Measurements from ENCODE around the gene FSTL1. TPM values are rescaled to one million over a fixed set of nuclear protein-coding genes. Genes with fewer than 3 reads are reported as not detected.

The FSTL1 gene
- total and polyA plus RNA-seq, 2 of the 8 experiments (the other 6 are each of a cell fraction or from before 2014, with no cell fraction given), result 158 to 516 TPM

GRCh38 chr3:120415756-120416155, 35.0 kb downstream of the FSTL1 start:
- no peak overlapping the region for H2BK120ac ChIP-seq (replicated peaks; ENCODE audit: low read depth, low read length)
- DNase-seq (ENCODE audit: low read depth in 1 of 2, low spot score in 2 of 2) (no peak), FAIRE-seq (no peak)
- H3K18ac ChIP-seq (ENCODE audit: extremely low read depth, low read length), result no peak overlapping the region
- ChIA-PET POLR2A (ENCODE audit: partially characterized antibody) (interaction anchor here (0.9 to 1.3 kb wide), 2 partner anchors 10 to 23 kb away, joined by 3 read pairs; no protein-coding TSS in a partner anchor), CTCF (ENCODE audit: partially characterized antibody) (interaction anchor here (0.7 to 23.6 kb wide), 20 partner anchors 9 to 817 kb away, joined by 3 to 294 read pairs (median 10); partner anchors contain the start of genes FSTL1 and LRRC58)
- H2BK15ac ChIP-seq (ENCODE audit: low read length), result no peak overlapping the region
- 92% methylated on average over 6 of the region's 6 CpGs; no CpG with 5 or more reads in 1 of the 2 experiments for WGBS, 2 experiments (ENCODE audit: extremely low coverage in 1 of 2, insufficient coverage in 1 of 2, insufficient read length in 1 of 2, insufficient replicate concordance in 2 of 2, low coverage in 1 of 2, low lambda C conversion rate in 2 of 2, missing lambda C conversion rate in 1 of 2)
- no peak overlapping the region for H3K4me2 ChIP-seq (ENCODE audit: insufficient read depth in 1 of 2, low read depth in 2 of 2, low read length in 2 of 2)
- H3K27me3 ChIP-seq (replicated peaks in 1 of 4; ENCODE audit: control insufficient read depth in 3 of 4, extremely low read depth in 1 of 4, insufficient read depth in 3 of 4, low read length in 3 of 4), result no peaks in the 10 kb centered on the region
- H3K14ac ChIP-seq (ENCODE audit: insufficient read length), result no peak overlapping the region
- H3K27ac ChIP-seq (ENCODE audit: low read depth, low read length), result no peak overlapping the region
- no peak overlapping the region for H4K5ac ChIP-seq (ENCODE audit: insufficient read length, low read depth, low read length)
- H3K9me3 ChIP-seq (ENCODE audit: insufficient read depth in 2 of 2, low read depth in 1 of 2, low read length in 1 of 2), result peaks cover 0 to 3% of the 10 kb centered on the region in 2 experiments; a peak in 1 of 4 replicates
- H4K20me1 ChIP-seq (replicated peaks in 1 of 2; ENCODE audit: control insufficient read depth in 1 of 2, insufficient read depth in 2 of 2, low read length in 2 of 2), result peaks cover 0 to 5% of the 10 kb centered on the region in 2 experiments
- H3K56ac ChIP-seq (replicated peaks; ENCODE audit: insufficient read length, low read depth, low read length), result no peak overlapping the region
- H4K8ac ChIP-seq (ENCODE audit: extremely low read depth, insufficient read depth, low read length), result no peak overlapping the region
- no peak overlapping the region for H3K4me3 ChIP-seq (ENCODE audit: extremely low read depth in 1 of 4, insufficient read depth in 2 of 4, low read depth in 3 of 4, low read length in 4 of 4)
- H2AFZ ChIP-seq (ENCODE audit: low read length), result no peak overlapping the region
- H2BK5ac ChIP-seq (ENCODE audit: low read depth, low read length), result no peak overlapping the region
- peaks cover 0 to 13% (median 8%) of the 10 kb centered on the region in 4 experiments; a peak in 6 of 7 replicates for H3K4me1 ChIP-seq (replicated peaks in 1 of 4; ENCODE audit: control insufficient read depth in 3 of 4, insufficient read depth in 4 of 4, low read length in 3 of 4)
- H3K23ac ChIP-seq (ENCODE audit: insufficient read length), result no peak overlapping the region
- no peaks in the 10 kb centered on the region for H3K23me2 ChIP-seq (ENCODE audit: low read depth, low read length)
- no peak overlapping the region for H2AK5ac ChIP-seq (ENCODE audit: low read depth, low read length)
- H3K9ac ChIP-seq (replicated peaks in 1 of 4; ENCODE audit: extremely low read depth in 1 of 4, low read depth in 3 of 4, low read length in 3 of 4), result no peak overlapping the region
- no peak overlapping the region for H4K91ac ChIP-seq (replicated peaks; ENCODE audit: insufficient read length, low read length)
- H3K4ac ChIP-seq (replicated peaks; ENCODE audit: insufficient read length, low read depth, low read length), result no peak overlapping the region
- peaks cover 0 to 11% of the 10 kb centered on the region in 2 experiments; a peak in 1 of 4 replicates for H3K79me2 ChIP-seq (ENCODE audit: control insufficient read depth in 1 of 2, insufficient read depth in 2 of 2, low read length in 2 of 2)
- 0 out of 2 replicates have a peak, but pooled peaks cover 3% of the 10 kb centered on the region for H3K79me1 ChIP-seq (ENCODE audit: low read depth, low read length)
- H2BK20ac ChIP-seq (ENCODE audit: low read length), result no peak overlapping the region; the same call in 1 of the 2 replicates
- no peak overlapping the region for H2BK12ac ChIP-seq (ENCODE audit: low read depth, low read length)
- peaks cover 14 to 35% (median 26%) of the 10 kb centered on the region in 4 experiments for H3K36me3 ChIP-seq (ENCODE audit: control insufficient read depth in 2 of 4, insufficient read depth in 4 of 4, low read length in 3 of 4)
- TF ChIP-seq CHD1 (IDR thresholded peaks at IDR 0.05; ENCODE audit: low read depth, low read length) (no peak), ASH2L (IDR thresholded peaks at IDR 0.05; ENCODE audit: low read length) (no peak), BCL11A (IDR thresholded peaks at IDR 0.05; ENCODE audit: low read depth in 2 of 2, low read length in 2 of 2) (no peak), MAX (IDR thresholded peaks at IDR 0.05) (no peak), EZH2 (IDR thresholded peaks at IDR 0.05; ENCODE audit: low read depth, low read length, severe bottlenecking) (no peak), MAFK (IDR thresholded peaks at IDR 0.05; ENCODE audit: low read depth, low read length) (no peak), RXRA (IDR thresholded peaks at IDR 0.05; ENCODE audit: insufficient read depth, low read depth, low read length) (no peak), RBBP5 (IDR thresholded peaks at IDR 0.05; ENCODE audit: borderline replicate concordance, low read depth, low read length) (no peak), RAD21 (IDR thresholded peaks at IDR 0.05 in 1 of 2, conservative IDR thresholded peaks at IDR 0.05 in 1 of 2; ENCODE audit: low read depth in 2 of 2, low read length in 2 of 2) (no peak)
- TF ChIP-seq, protein P1, sequence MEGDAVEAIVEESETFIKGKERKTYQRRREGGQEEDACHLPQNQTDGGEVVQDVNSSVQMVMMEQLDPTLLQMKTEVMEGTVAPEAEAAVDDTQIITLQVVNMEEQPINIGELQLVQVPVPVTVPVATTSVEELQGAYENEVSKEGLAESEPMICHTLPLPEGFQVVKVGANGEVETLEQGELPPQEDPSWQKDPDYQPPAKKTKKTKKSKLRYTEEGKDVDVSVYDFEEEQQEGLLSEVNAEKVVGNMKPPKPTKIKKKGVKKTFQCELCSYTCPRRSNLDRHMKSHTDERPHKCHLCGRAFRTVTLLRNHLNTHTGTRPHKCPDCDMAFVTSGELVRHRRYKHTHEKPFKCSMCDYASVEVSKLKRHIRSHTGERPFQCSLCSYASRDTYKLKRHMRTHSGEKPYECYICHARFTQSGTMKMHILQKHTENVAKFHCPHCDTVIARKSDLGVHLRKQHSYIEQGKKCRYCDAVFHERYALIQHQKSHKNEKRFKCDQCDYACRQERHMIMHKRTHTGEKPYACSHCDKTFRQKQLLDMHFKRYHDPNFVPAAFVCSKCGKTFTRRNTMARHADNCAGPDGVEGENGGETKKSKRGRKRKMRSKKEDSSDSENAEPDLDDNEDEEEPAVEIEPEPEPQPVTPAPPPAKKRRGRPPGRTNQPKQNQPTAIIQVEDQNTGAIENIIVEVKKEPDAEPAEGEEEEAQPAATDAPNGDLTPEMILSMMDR (IDR thresholded peaks at IDR 0.05; ENCODE audit: control extremely low read depth in 1 of 3, insufficient read depth in 1 of 3, low read depth in 1 of 3, low read length in 3 of 3), result no peak
